ENCODE data around the gene TUB. TPM values are rescaled to one million over a fixed set of nuclear protein-coding genes. Genes with fewer than 3 reads are reported as not detected.

Gene TUB
- total RNA-seq, 1 experiment from 2014 or later: 0.39 TPM

- DNase-seq (ENCODE audit: low spot score): no peak
- ChIA-PET POLR2A (ENCODE audit: low non-redundant PET) (no interaction called here), CTCF (no interaction called here)
- H3K4me3 ChIP-seq (ENCODE audit: low read depth, low read length, poor library complexity, severe bottlenecking): no peak overlapping the region
- no peaks in the 10 kb centered on the region for H3K27me3 ChIP-seq (replicated peaks; ENCODE audit: insufficient read depth, low read depth, low read length, poor library complexity)
- no peaks in the 10 kb centered on the region for H3K36me3 ChIP-seq (ENCODE audit: insufficient read depth, low read length, poor library complexity, severe bottlenecking)
- H3K4me1 ChIP-seq (ENCODE audit: insufficient read depth, low read length, poor library complexity, severe bottlenecking): no peaks in the 10 kb centered on the region
- TF ChIP-seq EZH2 (IDR thresholded peaks at IDR 0.05; ENCODE audit: borderline replicate concordance, low read depth, low read length, poor library complexity, severe bottlenecking) (no peak), CTCF (conservative IDR thresholded peaks at IDR 0.05; ENCODE audit: low read depth, low read length) (no peak)
- no peaks in the 10 kb centered on the region for H3K9me3 ChIP-seq (ENCODE audit: low read depth, low read length, poor library complexity, severe bottlenecking)
- BruUV-seq (replicated peaks): no TSS peak
- no peak overlapping the region for H3K27ac ChIP-seq (ENCODE audit: low read depth, low read length, poor library complexity, severe bottlenecking)
- intact Hi-C loops (cut with micrococcal nuclease; ENCODE audit: unreplicated experiment): no loop called here
These were observed 20.0 kb upstream of the TUB start for GRCh38 chr11:8060801-8061554.

GRCh38 chr11:8061555-8062428, 19.2 kb upstream of the TUB start:
- H3K27ac ChIP-seq (ENCODE audit: low read depth, low read length, poor library complexity, severe bottlenecking): no peak overlapping the region
- H3K36me3 ChIP-seq (ENCODE audit: insufficient read depth, low read length, poor library complexity, severe bottlenecking): no peaks in the 10 kb centered on the region
- no TSS peak for BruUV-seq (replicated peaks)
- ChIA-PET POLR2A (ENCODE audit: low non-redundant PET) (no interaction called here), CTCF (no interaction called here)
- intact Hi-C loops (cut with micrococcal nuclease; ENCODE audit: unreplicated experiment): no loop called here
- DNase-seq (ENCODE audit: low spot score): no peak
- TF ChIP-seq CTCF (conservative IDR thresholded peaks at IDR 0.05; ENCODE audit: low read depth, low read length) (no peak), EZH2 (IDR thresholded peaks at IDR 0.05; ENCODE audit: borderline replicate concordance, low read depth, low read length, poor library complexity, severe bottlenecking) (no peak)
- H3K27me3 ChIP-seq (replicated peaks; ENCODE audit: insufficient read depth, low read depth, low read length, poor library complexity): no peaks in the 10 kb centered on the region
- H3K4me1 ChIP-seq (ENCODE audit: insufficient read depth, low read length, poor library complexity, severe bottlenecking): no peaks in the 10 kb centered on the region
- H3K9me3 ChIP-seq (ENCODE audit: low read depth, low read length, poor library complexity, severe bottlenecking): no peaks in the 10 kb centered on the region
- no peak overlapping the region for H3K4me3 ChIP-seq (ENCODE audit: low read depth, low read length, poor library complexity, severe bottlenecking)

- no peak for TF ChIP-seq CTCF (conservative IDR thresholded peaks at IDR 0.05; ENCODE audit: low read depth, low read length)
- TF ChIP-seq EZH2 (IDR thresholded peaks at IDR 0.05; ENCODE audit: borderline replicate concordance, low read depth, low read length, poor library complexity, severe bottlenecking): no peak
- no peak overlapping the region for H3K27ac ChIP-seq (ENCODE audit: low read depth, low read length, poor library complexity, severe bottlenecking)
- H3K4me3 ChIP-seq (ENCODE audit: low read depth, low read length, poor library complexity, severe bottlenecking): no peak overlapping the region
- no peaks in the 10 kb centered on the region for H3K9me3 ChIP-seq (ENCODE audit: low read depth, low read length, poor library complexity, severe bottlenecking)
- no peak for DNase-seq (ENCODE audit: low spot score)
- no peaks in the 10 kb centered on the region for H3K27me3 ChIP-seq (replicated peaks; ENCODE audit: insufficient read depth, low read depth, low read length, poor library complexity)
- intact Hi-C loops (cut with micrococcal nuclease; ENCODE audit: unreplicated experiment): no loop called here
- H3K4me1 ChIP-seq (ENCODE audit: insufficient read depth, low read length, poor library complexity, severe bottlenecking): no peaks in the 10 kb centered on the region
- ChIA-PET CTCF (no interaction called here), POLR2A (ENCODE audit: low non-redundant PET) (no interaction called here)
- no peaks in the 10 kb centered on the region for H3K36me3 ChIP-seq (ENCODE audit: insufficient read depth, low read length, poor library complexity, severe bottlenecking)
- BruUV-seq (replicated peaks): no TSS peak
These were observed 18.2 kb upstream of the TUB start for GRCh38 chr11:8062781-8063257.

All from A673 (cell line).